Measurements from ENCODE around the gene ACOT7. TPM values are rescaled to one million over a fixed set of nuclear protein-coding genes. Genes with fewer than 3 reads are reported as not detected.

The ACOT7 gene
- total and polyA plus RNA-seq, 7 donors: 2.3 to 12.4 (median 4.1) TPM

DNA sequence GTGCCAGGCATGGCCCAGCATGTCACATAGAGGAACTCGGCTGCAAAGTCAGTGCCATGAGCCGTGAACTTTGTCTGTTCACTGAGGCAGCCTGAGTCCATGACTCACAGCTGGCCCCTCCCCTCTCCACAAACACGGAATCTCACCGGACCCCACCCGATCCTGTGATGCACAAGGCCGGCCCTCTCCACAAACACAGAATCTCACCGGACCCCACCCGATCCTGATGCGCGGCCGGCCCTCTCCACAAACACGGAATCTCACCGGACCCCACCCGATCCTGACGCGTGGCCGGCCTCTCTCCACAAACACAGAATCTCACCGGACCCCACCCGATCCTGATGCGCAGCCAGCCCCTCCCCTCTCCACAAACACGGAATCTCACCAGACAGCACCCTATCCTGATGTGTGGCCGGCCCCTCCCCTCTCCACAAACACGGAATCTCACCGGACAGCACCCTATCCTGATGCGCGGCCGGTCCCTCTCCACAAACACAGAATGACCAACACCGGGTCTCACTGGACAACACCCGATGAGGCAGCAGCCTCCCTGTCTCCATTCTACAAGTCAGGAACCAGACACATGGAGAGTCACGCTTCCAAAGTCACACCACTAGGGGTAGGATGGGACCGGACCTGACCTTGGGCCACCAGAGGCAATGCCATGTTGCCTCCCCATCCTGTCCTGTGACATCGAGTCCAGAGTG is 93.1 kb downstream of the ACOT7 start:
- Histone ChIP-seq H3K4me1 (no peaks in the 10 kb centered on the region), H3K27me3 (ENCODE audit: insufficient read depth in 3 of 3, low read length in 2 of 3) (no peaks in the 10 kb centered on the region), H3K9me3 (no peaks in the 10 kb centered on the region), H3K27ac (no peak overlapping the region), H3K4me3 (no peak overlapping the region), H3K36me3 (ENCODE audit: insufficient read depth in 1 of 2, low read depth in 1 of 2) (no peaks in the 10 kb centered on the region)
- DNase-seq (no peak), ATAC-seq (no peak)
- TF ChIP-seq, protein P1, sequence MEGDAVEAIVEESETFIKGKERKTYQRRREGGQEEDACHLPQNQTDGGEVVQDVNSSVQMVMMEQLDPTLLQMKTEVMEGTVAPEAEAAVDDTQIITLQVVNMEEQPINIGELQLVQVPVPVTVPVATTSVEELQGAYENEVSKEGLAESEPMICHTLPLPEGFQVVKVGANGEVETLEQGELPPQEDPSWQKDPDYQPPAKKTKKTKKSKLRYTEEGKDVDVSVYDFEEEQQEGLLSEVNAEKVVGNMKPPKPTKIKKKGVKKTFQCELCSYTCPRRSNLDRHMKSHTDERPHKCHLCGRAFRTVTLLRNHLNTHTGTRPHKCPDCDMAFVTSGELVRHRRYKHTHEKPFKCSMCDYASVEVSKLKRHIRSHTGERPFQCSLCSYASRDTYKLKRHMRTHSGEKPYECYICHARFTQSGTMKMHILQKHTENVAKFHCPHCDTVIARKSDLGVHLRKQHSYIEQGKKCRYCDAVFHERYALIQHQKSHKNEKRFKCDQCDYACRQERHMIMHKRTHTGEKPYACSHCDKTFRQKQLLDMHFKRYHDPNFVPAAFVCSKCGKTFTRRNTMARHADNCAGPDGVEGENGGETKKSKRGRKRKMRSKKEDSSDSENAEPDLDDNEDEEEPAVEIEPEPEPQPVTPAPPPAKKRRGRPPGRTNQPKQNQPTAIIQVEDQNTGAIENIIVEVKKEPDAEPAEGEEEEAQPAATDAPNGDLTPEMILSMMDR (IDR thresholded peaks at IDR 0.05): no peak
- 79 to 91% (median 89%) methylated on average over 30 to 32 of the region's 32 CpGs for WGBS, 3 donors
- intact Hi-C loops (cut with DNase I): loop anchor here in 1 of 2 donors (5.0 kb wide), 1 partner anchor 33 kb away; no protein-coding TSS in a partner anchor

DNA sequence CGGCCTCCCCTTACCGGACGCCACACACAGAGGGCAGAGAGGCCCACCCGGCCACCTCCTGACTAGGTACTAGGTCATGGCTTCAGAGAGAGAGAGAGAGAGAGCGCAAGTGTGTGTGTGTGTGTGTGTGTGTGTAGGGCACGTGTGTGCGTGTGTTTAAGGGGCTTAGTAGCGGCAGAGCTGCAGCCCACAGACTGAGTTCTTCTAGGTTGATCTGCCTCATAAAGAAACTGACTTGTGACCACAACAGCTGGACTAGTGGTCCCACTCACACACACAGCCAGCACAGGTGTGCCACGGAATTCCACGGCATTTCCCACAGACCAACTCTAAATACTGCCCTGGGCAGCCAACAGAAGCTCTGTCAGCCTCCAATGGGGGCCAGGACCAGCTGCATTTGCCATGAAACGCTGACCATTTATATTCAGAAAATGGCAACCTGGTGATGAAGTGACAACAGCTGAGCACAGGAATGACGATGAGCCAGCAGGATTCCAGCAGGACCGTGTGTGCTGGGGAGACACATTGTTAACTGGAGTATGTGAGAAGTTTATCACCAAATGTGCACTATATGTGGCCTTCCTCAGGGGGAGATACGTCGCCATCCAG is 93.9 kb downstream of the ACOT7 start:
- intact Hi-C loops (cut with DNase I): loop anchor here in 1 of 2 donors (5.0 kb wide), 1 partner anchor 32 kb away; no protein-coding TSS in a partner anchor
- Histone ChIP-seq H3K4me3 (no peak overlapping the region), H3K27me3 (ENCODE audit: insufficient read depth in 3 of 3, low read length in 2 of 3) (no peaks in the 10 kb centered on the region), H3K9me3 (no peaks in the 10 kb centered on the region), H3K27ac (no peak overlapping the region), H3K4me1 (no peaks in the 10 kb centered on the region), H3K36me3 (ENCODE audit: insufficient read depth in 1 of 2, low read depth in 1 of 2) (no peaks in the 10 kb centered on the region)
- DNase-seq (no peak), ATAC-seq (peak in 1 of 4 donors; percentile 17)
- WGBS, 3 donors: 66 to 68% (median 66%) methylated on average over 15 of the region's 15 CpGs
- TF ChIP-seq, protein P1 (IDR thresholded peaks at IDR 0.05): no peak

DNA sequence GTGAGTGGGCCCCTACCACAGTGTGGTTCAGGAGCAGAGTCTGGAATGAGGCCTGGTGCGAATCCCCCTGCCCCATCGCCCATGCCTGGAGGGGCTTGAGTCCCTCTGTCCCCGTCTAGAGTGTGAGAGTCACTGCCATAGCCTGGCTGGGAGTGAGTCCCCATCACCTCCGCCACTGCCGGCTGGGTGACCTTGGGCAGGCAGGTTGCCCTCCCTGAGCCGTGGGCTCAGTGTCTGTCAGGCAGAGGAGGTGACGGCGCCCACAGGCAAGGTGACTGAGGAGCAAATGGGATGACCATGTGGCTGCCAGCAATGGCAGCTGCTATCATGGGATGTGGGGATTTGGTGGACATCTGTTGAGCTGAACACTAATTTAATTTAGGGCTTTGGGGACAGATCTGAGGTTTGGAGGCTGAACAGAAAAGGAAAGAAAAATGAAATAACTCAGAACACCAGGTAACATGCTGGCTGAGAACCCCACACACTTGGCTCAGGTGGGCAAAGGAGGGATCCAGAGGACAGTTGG is 94.6 kb downstream of the ACOT7 start:
- H3K27me3 ChIP-seq (ENCODE audit: insufficient read depth in 3 of 3, low read length in 2 of 3): no peaks in the 10 kb centered on the region
- no peaks in the 10 kb centered on the region for H3K9me3 ChIP-seq
- peaks cover under 1% of the 10 kb centered on the region for H3K4me1 ChIP-seq
- no peak overlapping the region for H3K27ac ChIP-seq
- intact Hi-C loops (cut with DNase I): no loop called here
- TF ChIP-seq, protein P1 (IDR thresholded peaks at IDR 0.05): no peak
- no peak overlapping the region for H3K4me3 ChIP-seq
- no peaks in the 10 kb centered on the region for H3K36me3 ChIP-seq (ENCODE audit: insufficient read depth in 1 of 2, low read depth in 1 of 2)
- DNase-seq: no peak
- no peak for ATAC-seq
- 89 to 95% (median 89%) methylated on average over 8 of the region's 8 CpGs for WGBS, 3 donors

DNA sequence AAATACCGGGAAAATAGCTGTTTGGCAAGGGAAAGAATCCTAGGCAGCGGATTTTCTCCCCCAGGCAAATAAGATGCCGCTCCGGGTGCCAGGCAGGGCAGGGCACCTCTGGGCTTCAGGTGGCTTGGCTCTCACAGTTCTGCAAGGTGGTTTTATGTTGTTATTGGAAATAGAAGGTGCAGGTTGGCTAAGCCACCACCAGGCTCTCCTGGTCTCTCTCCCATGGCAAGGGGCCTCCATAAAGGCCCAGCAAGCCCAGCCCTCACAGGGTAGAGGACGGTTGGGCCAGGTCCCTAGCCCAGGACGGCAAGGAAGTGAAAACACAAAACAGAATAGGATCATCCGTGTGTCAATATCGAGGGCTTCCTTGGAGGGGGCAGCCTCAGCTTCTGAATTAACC is 95.0 kb downstream of the ACOT7 start:
- H3K27ac ChIP-seq: no peak overlapping the region
- ATAC-seq: no peak
- TF ChIP-seq, protein P1 (IDR thresholded peaks at IDR 0.05): no peak

More for the DNA sequence above, 95.0 kb downstream of the ACOT7 start:
- DNase-seq: no peak
- Histone ChIP-seq H3K4me3 (no peak overlapping the region), H3K36me3 (ENCODE audit: insufficient read depth in 1 of 2, low read depth in 1 of 2) (no peaks in the 10 kb centered on the region), H3K27me3 (ENCODE audit: insufficient read depth in 3 of 3, low read length in 2 of 3) (no peaks in the 10 kb centered on the region), H3K4me1 (peaks cover 5% of the 10 kb centered on the region), H3K9me3 (no peaks in the 10 kb centered on the region)
- intact Hi-C loops (cut with DNase I): no loop called here
- WGBS, 3 donors: 87 to 96% (median 93%) methylated on average over 8 of the region's 8 CpGs

All from psoas muscle (tissue), 8 donors.